Activated T-cell treated with anti-CD3 and anti-CD28 coated beads for 48 hours (primary cell): ENCODE measurements around the gene DAP.
"Not testable (repeated sequence)": the region's sequence is repeated elsewhere in the genome, so short reads cannot be mapped to it uniquely, and the experiment has no call there.

ENCODE experiments used
- DNase-seq: peaks from one replicate; pipeline ENCODE4 v3.0.0-alpha.2; 2020; ENCODE audit warnings: low read depth

Gene DAP

DNA sequence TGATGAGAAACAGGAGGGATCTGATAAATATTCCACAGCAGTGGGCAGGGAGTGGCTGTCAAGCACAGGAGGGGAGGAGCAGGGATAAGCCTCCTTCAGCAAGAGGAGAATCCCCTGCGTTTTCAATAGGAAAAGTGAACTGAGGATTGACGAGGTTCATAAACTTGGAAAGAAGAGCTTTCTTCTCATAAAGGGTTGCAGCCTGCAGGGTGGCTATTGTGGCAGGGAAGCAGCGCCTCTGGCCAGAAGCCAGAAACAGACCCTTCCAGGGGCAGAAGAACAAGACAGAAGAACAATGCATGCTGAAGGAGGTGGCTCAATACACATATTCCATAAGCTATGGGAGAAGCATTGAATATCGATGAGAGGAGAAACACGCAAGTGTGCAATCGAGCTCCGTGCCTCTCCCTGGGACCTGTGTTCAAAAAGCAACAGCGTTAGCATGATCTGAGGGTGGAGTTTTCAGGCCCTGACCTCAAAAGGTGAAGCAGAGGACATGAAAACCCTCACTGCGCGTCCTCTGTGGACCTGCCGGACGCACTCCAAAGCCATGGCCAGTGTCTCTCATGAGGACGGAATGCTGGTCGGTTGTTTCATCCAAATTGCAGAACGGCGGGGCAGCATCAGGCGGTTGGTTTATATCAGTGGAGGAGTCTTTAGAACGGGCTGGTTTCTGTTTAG lies 129.6 kb downstream of the DAP start:
- DNase-seq: no peak

- not testable (repeated sequence) for DNase-seq
Measured at GRCh38 chr5:10630744-10631143, 130.3 kb downstream of the DAP start.

GRCh38 chr5:10630126-10630525 lies 130.9 kb downstream of the DAP start:
- no peak for DNase-seq

DNA sequence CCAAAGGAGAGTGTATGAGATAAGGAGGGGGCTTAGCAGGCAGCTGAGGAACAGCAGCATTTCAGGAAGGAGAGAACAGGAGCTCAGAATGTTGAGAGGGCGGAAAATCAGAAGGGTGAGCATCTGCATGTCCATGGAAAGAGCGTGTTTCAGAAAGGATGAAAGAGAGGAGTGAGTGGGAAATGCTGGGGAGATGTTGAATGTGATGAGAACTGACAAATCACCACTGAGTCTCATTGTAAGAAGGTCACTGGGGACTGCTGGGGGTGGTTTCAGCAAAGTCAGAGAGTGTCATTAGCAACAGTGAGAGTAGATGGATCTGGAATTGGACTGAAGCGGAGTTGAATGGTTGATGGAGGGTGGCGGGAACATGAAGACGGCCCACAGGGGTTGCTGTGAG lies 131.4 kb downstream of the DAP start:
- no peak for DNase-seq
